HG03159 (cell line): Measurements from ENCODE around the gene TOMM40L.
"Not testable (repeated sequence)": the region's sequence is repeated elsewhere in the genome, so short reads cannot be mapped to it uniquely, and the experiment has no call there.

ENCODE experiments used
- ATAC-seq: cut with Tn5 transposase; IDR thresholded peaks from one replicate; pipeline ENCODE4 v1.9.1; 2021; ENCODE audit warnings: mild to moderate bottlenecking, moderate library complexity; ENCODE audit not compliant: unreplicated experiment

TOMM40L gene

DNA sequence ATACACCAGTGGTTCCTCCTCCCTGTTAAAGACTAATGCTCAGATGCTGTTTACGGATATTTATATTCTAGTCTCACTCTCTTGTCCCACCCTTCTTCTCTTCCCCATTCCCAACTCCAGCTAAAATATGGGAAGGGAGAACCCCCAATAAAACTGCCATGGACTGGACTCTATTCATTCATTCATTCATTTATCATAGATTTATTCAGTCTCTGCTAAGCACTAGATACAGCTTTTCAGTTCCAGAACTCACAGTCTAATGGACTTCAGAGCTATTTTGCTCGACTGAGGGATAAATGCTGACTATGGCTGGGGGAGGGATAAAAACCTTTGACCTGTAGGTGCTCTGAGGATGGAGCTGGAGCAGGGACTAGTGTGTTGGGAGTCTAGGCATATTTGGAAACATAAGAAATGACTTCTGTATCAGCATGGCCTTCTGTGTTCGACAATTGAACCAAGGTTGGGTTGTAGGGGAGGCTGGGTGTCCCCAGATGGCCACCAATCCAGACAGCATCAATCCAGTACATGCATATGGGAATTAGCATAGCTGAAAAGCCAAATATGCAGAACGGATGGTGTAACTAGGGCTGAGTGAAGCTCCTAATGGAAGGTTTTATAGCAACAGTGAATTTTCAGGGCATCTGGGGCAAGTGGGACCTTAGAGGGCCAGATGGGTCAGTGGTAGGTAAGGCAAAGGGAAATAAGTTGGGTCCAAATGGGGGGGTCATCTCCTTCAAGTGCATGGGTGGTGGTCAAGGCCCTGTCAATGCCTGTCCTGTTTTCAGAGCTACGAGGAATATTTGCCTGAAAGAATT lies 6.6 kb upstream of the TOMM40L start:
- no peak for ATAC-seq

GRCh38 chr1:161220002-161220401 lies 5.9 kb upstream of the TOMM40L start:
- ATAC-seq, result no peak

DNA sequence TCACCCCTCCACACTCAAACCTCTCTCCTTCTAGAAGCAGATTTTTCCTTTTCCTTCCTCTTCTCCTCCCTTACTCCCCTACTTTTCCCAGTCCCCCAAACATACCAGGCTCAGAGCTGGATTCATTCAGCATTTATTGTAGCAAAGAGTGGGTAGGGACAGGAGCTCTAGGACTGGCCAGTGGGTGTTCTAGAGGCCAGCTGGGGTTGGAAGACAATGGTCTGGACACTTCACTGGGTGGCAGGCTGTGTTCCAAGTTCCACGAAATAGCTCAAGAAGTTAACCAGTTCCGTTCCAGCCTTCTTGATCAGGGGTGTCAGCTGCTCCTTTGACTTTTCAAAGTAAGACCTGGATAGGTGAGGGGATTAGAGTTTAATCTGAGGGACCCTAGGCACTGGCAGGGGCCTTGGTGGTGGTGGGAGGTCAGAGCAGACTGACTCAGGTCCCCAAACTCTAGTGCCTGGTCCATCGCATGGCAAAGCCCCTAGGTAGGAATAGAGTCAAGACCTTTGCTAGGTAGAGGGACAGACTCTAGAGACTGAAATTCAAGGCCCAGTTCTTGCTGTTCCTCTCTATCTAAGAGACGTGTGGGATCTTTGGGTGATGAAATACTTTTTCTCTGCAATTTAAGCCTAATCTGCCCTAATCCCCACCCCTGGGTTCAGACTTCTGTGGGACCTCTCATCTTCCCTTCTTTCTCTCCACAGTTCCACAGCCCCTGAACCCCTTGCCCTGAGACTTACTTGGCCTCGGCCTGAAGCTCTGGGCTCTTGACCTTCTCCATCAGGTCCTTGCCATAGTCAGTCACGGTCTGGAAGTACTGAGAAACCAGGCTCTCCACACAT lies 3.5 kb upstream of the TOMM40L start:
- no peak for ATAC-seq

DNA sequence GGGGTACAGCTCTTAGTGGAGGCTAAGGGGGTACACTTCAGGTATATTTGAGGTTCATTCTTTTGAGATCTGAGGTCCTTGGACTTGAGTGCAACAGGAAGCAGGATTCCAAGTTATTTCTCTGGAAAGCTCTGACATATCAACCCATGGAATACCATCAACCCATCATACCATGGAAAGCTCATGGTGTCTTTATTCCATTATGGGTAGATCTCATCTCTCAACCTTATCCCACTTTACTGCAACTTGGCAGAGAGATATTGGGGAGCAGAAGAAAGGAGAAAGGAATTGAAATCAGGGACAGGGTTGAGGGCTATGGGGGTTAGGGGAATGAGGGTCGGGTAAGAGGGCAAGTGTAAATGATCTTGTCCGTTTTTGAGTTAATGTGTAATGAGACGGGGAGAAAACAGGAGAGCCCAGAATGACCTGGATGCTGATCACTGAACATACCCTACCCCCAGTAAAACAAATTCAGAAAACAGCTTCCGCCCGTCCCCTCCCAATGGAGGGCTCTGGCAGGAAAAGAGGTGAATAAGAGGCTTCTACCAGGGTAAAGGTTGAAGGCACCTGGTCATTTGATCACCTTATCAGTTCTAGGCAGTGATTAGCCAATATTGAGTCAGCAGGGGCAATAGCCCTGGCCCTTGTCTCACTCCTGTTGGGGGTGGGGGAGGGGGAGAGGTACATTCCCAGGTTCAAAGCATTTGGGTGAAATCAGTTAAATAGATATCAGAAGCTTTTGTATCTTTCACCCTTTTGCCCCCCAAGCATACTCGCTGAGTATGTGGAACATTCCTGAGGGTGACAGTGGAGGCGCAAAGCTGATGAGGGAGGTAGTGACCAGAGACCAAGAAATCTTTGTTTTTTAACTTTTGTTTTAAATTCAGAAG lies 1.8 kb upstream of the TOMM40L start:
- no peak for ATAC-seq

DNA sequence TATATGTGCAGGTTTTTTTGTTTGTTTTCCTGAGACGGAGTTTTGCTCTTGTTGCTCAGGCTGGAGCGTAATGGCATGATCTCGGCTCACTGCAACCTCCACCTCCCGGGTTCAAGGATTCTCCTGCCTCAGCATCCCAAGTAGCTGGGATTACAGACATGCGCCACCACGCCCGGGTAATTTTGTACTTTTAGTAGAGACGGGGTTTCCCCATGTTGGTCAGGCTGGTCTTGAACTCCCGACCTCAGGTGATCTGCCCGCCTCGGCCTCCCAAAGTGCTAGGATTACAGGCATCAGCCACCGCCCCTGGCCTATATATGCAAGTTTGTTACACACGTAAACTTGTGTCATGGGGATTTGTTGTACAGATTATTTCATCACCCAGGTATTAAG lies 1.2 kb upstream of the TOMM40L start:
- ATAC-seq, result not testable (repeated sequence)

GRCh38 chr1:161225178-161225533 lies 704 bp upstream of the TOMM40L start:
- ATAC-seq, result no peak

DNA sequence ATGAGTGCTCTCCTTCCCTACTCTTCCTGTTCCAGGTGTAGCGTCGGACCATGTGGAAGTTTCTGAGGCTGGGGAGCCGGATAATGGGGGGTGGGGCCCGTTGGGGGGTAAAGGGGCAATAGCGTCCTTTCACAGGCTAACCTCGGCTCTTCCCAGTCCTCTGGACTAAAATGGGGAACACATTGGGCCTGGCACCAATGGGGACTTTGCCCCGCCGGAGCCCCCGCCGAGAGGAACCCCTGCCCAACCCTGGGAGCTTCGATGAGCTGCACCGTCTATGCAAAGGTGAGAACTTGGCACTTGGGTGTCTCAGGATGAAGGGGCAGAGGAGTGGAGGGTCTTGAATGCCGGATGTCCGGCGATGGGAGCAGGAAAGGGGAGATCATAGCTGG lies 456 bp downstream of the TOMM40L start:
- no peak for ATAC-seq

GRCh38 chr1:161226759-161227158 lies 899 bp downstream of the TOMM40L start:
- ATAC-seq, result no peak

DNA sequence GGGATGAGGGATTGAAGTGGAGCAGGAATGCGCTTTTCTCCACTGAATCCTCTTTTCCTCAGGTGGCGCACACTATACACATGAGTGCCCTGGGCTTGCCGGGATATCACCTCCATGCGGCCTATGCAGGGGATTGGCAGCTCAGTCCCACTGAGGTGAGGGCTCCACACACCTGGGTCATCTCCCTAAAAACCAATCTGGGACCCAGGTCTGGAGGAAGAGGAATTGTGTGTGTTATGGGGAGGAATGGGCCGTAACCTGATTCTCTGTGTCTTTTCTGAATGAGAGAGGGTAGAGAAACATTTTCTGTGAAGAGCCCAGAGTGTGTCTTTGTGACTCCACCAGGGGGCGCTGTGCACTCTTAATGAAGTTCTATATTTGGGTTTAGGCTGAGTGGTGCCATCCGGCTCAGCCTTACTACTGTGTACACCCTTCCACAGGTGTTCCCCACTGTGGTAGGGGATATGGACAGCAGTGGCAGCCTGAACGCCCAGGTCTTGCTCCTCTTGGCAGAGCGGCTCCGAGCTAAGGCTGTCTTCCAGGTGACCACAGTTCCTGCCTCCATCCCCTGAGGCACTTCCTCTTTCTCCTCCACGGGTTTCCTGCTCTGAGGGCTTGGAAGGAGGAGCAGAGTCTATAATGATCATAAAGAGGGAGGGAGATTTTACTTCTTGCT lies 1.5 kb downstream of the TOMM40L start:
- ATAC-seq, result peak; percentile 42

DNA sequence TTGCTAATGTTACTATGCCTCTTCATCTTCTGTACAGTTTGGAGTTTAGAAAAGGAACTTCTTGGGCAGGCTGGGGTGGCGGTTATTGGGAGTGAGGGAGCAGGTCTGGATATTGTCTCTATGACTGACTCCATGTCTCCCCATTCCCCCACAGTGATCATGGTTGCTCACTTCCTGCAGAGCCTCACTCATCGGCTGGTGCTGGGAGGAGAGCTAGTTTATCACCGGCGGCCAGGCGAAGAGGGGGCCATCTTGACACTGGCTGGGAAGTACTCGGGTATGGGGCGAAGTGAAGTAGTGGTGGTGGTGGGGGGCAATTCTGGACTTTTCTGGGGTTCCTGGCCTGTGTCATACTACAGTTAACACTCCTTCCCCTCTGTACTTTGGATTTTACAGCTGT lies 2.2 kb downstream of the TOMM40L start:
- no peak for ATAC-seq

DNA sequence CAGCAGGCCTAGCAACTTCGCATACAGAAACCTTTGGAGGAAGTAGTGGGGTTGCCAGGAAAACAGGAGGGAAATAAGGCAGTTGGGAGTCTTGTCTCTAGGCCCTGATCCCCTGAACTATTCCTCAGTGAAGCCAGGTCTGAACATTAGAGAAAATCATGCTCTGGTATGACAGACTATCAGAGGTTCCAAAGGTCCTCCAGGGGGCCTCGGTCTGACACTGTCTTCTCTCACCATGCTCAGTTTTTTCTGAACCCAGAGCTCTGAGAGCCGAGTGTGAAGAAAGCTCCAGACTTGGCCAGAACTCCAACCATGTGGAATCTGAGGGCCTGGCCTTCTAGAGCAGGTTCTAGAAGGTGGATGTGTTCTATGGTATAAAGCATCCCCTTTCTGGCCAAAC lies 4.0 kb downstream of the TOMM40L start:
- ATAC-seq, result no peak

GRCh38 chr1:161230762-161231161 lies 4.9 kb downstream of the TOMM40L start:
- ATAC-seq, result no peak

GRCh38 chr1:161233102-161233501 lies 7.2 kb downstream of the TOMM40L start:
- no peak for ATAC-seq

- ATAC-seq, result no peak
Measured at GRCh38 chr1:161235957-161236775, 10.3 kb downstream of the TOMM40L start.

DNA sequence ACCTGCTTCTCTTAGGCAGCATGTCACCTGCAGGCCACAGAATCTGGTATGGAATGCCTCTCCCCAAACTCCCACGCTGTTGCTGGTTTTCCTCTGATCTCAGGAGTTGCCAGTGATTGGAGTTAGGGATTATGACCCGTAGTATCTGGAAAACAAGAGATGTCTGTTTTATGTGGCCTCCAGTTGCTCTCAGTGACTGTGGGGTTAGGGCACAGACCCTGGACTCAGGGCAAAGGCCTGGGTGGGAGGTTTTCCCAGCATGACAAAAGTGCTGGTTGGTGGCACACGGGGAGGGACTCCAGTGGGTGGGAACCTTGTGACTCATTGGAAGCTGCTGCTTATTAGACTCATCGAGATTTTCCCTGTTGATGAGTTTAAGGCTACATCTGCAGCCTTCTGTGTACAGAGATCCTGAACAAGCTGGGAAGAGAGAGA lies 12.2 kb downstream of the TOMM40L start, which contains the start of gene NR1I3:
Gene NR1I3 (minus strand): TSS at position 165 of the 435 bp plus-strand sequence. CDS start 1,638 bp downstream, outside the sequence.
- ATAC-seq, result no peak

- no peak for ATAC-seq
Measured at GRCh38 chr1:161241682-161242081, 15.8 kb downstream of the TOMM40L start.

DNA sequence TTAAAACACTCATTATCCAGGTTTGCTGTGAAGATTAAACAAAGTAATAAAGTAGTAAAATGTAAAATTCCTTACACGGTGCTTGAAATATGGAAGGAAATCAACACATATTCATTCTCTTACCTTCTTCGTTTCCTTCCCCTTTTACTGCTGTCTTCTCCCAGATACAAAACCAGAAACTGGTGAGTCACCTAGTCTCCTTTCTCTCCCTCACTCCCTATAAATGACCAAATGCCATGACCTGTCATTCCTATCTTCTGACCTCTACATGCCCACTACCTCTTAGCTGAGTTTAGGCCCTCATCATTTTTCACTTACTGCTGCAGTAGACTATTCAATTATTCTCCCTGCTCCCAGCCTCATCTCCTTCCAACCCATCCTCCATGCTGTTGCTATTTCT lies 16.5 kb downstream of the TOMM40L start:
- ATAC-seq, result no peak

DNA sequence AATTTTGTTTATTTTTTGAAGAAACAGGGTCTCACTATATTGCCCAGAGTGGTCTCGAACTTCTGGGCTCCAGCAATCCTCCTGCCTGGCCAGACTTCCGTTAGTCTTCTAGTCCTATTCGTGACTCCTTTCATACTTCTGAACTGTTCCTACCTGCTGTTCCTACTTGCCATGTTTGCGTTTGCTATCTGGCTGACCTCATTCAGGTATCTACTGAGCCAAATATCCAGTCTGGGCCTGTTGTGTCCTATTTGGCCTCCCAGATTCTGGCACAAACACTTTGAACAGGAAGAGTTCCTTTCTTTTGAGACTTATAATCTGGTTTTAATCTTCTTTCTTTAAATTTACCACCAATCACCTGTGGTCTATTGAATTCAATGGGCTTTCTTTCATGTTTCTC lies 19.0 kb downstream of the TOMM40L start:
- no peak for ATAC-seq

GRCh38 chr1:161250100-161250499 lies 24.2 kb downstream of the TOMM40L start:
- ATAC-seq, result not testable (repeated sequence)

GRCh38 chr1:161250829-161251228 lies 25.0 kb downstream of the TOMM40L start:
- ATAC-seq, result no peak
